ENCODE results near the gene EME1.
"Not testable (repeated sequence)": the region's sequence is repeated elsewhere in the genome, so short reads cannot be mapped to it uniquely, and the experiment has no call there.

EME1 gene

GRCh38 chr17:50425682-50426471, 52.8 kb downstream of the EME1 start, which contains the start of gene ACSF2:
Gene ACSF2, plus strand, starts transcription at chr17:50426218. Its CDS starts 44 bp downstream, at chr17:50426262.
- peak; percentile 38 to 65 (median 50) for DNase-seq (ENCODE audit: low read depth in 3 of 3)

- no peak for DNase-seq (ENCODE audit: low read depth in 3 of 3)
These were observed 53.4 kb downstream of the EME1 start for GRCh38 chr17:50426472-50426782.

GRCh38 chr17:50426814-50427787, 54.1 kb downstream of the EME1 start:
- no peak for DNase-seq (ENCODE audit: low read depth in 3 of 3)

- not testable (repeated sequence) for DNase-seq (ENCODE audit: low read depth in 3 of 3)
These were observed 55.1 kb downstream of the EME1 start for GRCh38 chr17:50428126-50428525.

GRCh38 chr17:50428831-50429424, 55.9 kb downstream of the EME1 start:
- no peak for DNase-seq (ENCODE audit: low read depth in 3 of 3)

GRCh38 chr17:50429793-50430192, 56.8 kb downstream of the EME1 start:
- no peak for DNase-seq (ENCODE audit: low read depth in 3 of 3)

Data from stimulated activated CD4-positive, alpha-beta T cell treated with anti-CD3 and anti-CD28 coated beads, TNF-alpha, amount 100 ng/mL, for 48 hours (primary cell).